Mesodermal cell (in vitro differentiated cells): Measurements from ENCODE around the gene GDA.

Experiments
- H3K27ac ChIP-seq: 2 replicates; pipeline ENCODE4 v1.7.0; 2013; ENCODE audit warnings: mild to moderate bottlenecking, low read depth, low read length, moderate library complexity; ENCODE audit not compliant: severe bottlenecking
- H3K36me3 ChIP-seq: 2 replicates; pipeline ENCODE4 v1.7.1; 2013; ENCODE audit warnings: mild to moderate bottlenecking, low read length, moderate library complexity; ENCODE audit not compliant: control insufficient read depth, insufficient read depth
- H3K4me1 ChIP-seq: one replicate; pipeline ENCODE4 v1.7.1; 2013; ENCODE audit warnings: mild to moderate bottlenecking, low read length; ENCODE audit not compliant: insufficient read depth, control insufficient read depth, poor library complexity, severe bottlenecking
- H3K4me3 ChIP-seq: 2 replicates; pipeline ENCODE4 v1.7.0; 2013; ENCODE audit warnings: low read length, control low read depth, mild to moderate bottlenecking; ENCODE audit not compliant: insufficient read depth, poor library complexity, severe bottlenecking; ENCODE audit errors: extremely low read depth
- H3K9me3 ChIP-seq: 2 replicates; pipeline ENCODE4 v1.7.1; 2013; ENCODE audit warnings: mild to moderate bottlenecking, low read length, moderate library complexity; ENCODE audit not compliant: control insufficient read depth
- WGBS, 2 experiments: methylation state at CpG; one replicate each; pipeline ENCODE4 v1.1.5; 2013; ENCODE audit warnings: missing lambda C conversion rate in 2 of 2; ENCODE audit not compliant: insufficient coverage in 2 of 2; 5-methylcytosine and 5-hydroxymethylcytosine counted together

Gene GDA

DNA sequence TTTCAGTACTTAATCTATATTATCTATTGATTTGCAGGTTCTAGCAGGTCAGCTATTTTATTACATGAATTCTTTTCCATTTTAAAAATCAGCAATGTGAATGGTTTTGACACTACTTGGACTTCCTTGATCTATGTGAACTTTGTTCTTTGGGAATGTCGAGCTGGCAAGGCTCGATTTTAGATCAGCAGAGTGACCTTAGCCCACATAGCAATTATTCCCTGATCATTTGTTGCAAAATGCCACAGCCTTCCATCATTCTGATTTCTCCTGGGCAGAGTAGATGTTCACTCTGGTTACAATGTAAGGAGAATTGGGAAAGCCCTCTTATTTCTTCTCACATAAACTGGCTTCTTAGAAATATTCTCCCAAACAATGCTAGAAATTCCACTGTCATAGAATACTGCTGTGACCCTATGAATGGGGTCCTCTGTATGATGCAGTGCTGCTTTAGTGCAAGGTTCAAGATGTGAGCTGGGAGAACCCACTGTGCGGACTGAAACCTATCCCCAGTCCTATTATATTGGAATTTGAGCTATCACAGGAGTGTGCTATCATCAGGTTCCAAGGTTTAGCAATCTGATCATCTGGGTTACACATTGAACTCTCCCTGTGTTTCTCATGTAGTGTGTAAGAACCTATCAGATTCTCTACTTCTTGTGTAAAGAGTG lies 15.7 kb upstream of the GDA start:
- WGBS, 2 experiments: 40% methylated on average over 2 of the region's 3 CpGs; no CpG with 5 or more reads in 1 of the 2 experiments
- Histone ChIP-seq H3K27ac (no peak overlapping the region), H3K36me3 (no peaks in the 10 kb centered on the region), H3K4me1 (no peaks in the 10 kb centered on the region), H3K4me3 (no peak overlapping the region), H3K9me3 (no peaks in the 10 kb centered on the region)

DNA sequence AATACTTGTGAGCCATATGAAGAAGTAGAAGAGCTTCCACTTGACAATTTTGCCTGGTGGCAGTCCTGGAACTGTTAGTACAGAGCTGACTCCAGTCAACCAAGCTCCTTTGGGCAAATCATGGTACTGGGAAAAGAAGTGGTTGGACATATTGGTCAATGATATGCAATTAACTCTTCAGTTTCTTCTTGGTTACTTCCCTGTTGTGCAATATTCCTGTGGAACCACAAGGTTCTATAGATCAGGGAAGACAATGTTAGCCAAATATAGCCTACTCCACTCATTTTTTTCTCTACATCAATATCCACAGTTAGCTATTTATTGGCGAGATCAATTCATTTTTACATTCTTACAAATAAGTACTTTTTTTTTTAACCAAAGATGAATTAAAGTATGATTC lies 14.4 kb upstream of the GDA start:
- Histone ChIP-seq H3K4me1 (no peaks in the 10 kb centered on the region), H3K4me3 (no peak overlapping the region), H3K27ac (no peak overlapping the region), H3K36me3 (no peaks in the 10 kb centered on the region), H3K9me3 (no peaks in the 10 kb centered on the region)
- WGBS, 2 experiments: no CpG with 5 or more reads among the region's 1 CpG

DNA sequence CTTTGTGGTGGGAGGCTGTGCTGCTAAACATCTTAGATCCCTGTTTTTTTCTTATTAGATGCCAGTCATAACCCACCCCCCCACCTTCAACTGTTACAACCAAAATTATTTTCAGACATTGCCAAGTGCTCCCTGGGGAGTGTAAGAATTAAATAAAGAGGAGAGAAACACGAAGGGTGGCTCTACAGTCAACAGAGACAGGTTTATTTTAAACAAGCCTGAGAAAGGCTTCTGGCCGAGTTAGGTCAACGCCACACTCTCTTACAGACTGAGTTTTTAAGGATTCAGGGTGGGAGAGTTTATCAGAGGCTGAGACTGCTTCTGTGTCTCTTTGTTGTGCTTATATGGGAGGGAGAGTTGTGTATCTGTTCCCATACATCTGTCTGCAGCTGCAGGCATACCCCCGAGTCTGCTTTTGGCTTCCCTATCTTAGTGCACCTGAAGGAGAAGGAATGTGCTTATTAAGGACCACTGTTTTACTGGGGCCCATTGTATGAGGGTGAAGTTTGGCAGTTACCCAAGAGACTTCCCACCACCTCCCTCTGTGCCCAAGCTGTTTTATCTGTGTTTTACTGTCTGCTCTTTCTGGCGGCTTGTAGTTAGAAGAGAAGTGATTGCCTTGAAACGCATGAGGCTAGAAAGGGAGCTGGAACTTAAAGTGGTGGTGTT lies 11.4 kb upstream of the GDA start:
- Histone ChIP-seq H3K36me3 (no peaks in the 10 kb centered on the region), H3K9me3 (no peaks in the 10 kb centered on the region), H3K4me1 (no peaks in the 10 kb centered on the region), H3K4me3 (no peak overlapping the region), H3K27ac (no peak overlapping the region)
- 60 to 90% methylated on average over 1 to 4 of the region's 6 CpGs for WGBS, 2 experiments

DNA sequence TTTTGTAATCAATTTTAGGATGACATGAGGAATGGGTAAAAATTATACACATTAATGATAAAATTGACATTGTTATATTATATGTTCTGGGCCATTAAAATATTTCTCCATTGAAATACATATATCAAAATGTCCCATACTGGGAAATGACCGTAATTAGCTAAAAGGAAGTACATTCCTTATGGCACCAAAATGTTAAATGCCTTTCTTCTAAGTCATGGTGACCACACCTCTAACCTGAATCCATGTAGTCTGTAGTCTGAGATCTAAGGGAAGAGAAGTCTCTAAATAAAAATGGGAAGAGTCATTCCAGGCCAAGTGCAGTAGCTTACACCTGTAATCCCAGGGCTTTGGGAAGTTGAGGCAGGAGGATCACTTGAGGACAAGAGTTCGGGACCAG lies 10.0 kb upstream of the GDA start:
- no CpG with 5 or more reads among the region's 2 CpGs for WGBS, 2 experiments
- Histone ChIP-seq H3K36me3 (no peaks in the 10 kb centered on the region), H3K9me3 (no peaks in the 10 kb centered on the region), H3K4me3 (no peak overlapping the region), H3K27ac (no peak overlapping the region), H3K4me1 (no peaks in the 10 kb centered on the region)

DNA sequence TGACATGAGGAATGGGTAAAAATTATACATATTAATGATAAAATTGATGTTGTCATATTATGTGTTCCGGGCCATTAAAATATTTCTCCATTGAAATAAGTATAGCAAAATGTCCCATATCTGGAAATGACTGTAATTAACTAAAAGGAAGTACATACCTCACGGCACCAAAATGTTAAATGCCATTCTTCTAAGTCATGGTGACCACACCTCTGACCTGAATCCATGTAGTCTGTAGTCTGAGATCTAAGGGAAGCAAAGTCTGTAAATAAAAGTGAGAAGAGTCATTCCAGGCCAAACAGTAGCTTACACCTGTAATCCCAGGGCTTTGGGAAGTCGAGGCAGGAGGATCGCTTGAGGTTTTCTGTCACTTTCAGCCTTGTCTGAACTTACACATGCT lies 8.7 kb upstream of the GDA start:
- Histone ChIP-seq H3K9me3 (no peaks in the 10 kb centered on the region), H3K4me3 (no peak overlapping the region), H3K27ac (no peak overlapping the region), H3K4me1 (no peaks in the 10 kb centered on the region), H3K36me3 (no peaks in the 10 kb centered on the region)
- 80% methylated on average over 1 of the region's 4 CpGs; no CpG with 5 or more reads in 1 of the 2 experiments for WGBS, 2 experiments

DNA sequence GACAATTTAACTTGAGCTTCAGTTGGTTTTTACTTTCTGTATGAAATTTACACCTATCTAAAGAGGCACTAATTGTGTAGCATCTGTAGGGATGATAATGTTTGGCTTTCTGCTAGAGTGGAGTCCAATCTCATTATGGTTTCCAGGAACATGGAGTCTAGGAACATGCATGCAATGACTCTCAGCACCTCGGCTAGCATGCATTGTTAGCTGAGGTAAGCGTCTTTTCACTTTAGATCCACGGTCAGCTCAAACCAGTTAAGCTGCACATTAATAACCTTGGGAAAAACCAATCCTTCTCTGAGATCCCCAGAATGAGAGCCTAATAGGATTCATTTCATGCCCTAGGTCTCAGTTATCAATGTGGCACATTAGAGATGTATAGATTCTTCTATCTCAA lies 7.8 kb upstream of the GDA start:
- Histone ChIP-seq H3K36me3 (no peaks in the 10 kb centered on the region), H3K4me3 (no peak overlapping the region), H3K27ac (no peak overlapping the region), H3K9me3 (no peaks in the 10 kb centered on the region), H3K4me1 (no peaks in the 10 kb centered on the region)
- 84 to 93% methylated on average over 3 of the region's 3 CpGs for WGBS, 2 experiments

DNA sequence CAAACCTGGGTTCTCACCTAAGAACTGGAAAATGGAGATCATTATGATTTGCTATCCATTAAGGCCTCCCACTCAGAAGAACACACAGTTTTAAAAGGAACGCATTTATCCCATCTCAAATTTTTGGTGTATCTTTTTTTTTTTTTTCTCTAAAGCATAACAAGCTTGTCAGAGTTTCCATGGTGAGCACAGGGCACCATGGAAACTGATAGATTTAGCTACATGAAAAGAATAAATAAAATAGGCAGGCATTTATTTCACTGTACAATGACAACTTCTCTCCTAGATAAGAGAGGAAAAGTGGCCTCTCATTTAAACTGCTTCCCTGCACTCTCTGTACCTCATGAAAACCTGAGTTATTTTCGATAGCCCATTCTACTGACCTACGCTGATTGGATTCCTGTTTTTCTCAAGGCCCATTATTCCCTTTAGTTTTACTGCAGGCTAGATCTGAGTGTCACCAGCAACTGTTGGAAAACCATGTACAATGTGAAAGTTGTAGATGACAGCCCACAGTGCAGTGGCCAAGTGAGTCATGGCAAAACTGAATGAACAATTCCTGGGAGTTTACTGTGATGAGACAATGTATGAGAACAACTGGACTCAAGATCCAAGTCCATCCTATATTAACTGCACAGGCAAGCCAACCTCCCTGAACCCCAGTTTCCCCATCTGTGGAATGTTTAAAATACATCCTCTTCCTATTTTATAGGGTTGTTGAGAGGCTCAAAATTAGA lies 4.3 kb upstream of the GDA start:
- 100% methylated on average over 1 to 2 of the region's 3 CpGs for WGBS, 2 experiments
- no peak overlapping the region for H3K27ac ChIP-seq
- H3K4me3 ChIP-seq: no peak overlapping the region
- no peaks in the 10 kb centered on the region for H3K9me3 ChIP-seq
- peaks cover 6% of the 10 kb centered on the region for H3K4me1 ChIP-seq
- no peaks in the 10 kb centered on the region for H3K36me3 ChIP-seq

DNA sequence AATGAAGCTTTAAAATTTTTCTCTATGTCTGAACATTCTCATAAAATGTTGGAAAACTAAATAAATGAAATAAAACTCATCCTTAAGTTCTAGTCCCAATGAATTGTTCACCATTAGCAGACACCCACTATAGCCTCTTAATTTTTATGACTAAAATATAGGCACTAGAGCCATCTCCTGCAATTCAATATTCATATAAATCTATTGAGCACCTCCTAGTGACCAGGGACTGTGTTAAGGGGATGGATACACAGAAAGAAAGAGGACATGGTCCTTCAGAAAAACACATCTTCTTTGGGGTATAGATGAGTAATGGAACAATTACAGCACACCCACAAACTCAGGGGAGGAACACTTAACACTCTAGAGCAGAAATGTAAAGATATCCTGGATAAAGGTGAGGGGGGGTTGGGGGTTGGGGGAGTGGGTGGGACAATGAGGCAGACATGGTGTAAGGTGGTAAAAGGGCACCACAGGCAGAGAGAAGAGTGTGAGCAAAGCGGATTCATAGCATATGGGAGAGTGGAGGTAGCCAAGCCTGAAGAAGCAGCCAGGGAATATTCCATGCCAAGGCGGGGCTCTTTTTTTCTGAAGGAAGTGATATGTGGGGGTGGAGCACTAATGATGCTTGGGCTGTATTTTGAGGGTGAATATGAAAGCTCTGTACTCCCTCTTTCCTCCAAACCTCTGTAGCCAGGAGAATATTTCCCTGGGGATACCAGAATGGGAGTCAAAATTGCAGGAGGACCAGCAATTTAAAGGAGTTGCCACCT lies 3.3 kb upstream of the GDA start:
- no peaks in the 10 kb centered on the region for H3K36me3 ChIP-seq
- no peaks in the 10 kb centered on the region for H3K9me3 ChIP-seq
- peaks cover 6% of the 10 kb centered on the region for H3K4me1 ChIP-seq
- WGBS, 2 experiments: 100% methylated on average over 1 to 2 of the region's 2 CpGs
- H3K4me3 ChIP-seq: no peak overlapping the region
- no peak overlapping the region for H3K27ac ChIP-seq

DNA sequence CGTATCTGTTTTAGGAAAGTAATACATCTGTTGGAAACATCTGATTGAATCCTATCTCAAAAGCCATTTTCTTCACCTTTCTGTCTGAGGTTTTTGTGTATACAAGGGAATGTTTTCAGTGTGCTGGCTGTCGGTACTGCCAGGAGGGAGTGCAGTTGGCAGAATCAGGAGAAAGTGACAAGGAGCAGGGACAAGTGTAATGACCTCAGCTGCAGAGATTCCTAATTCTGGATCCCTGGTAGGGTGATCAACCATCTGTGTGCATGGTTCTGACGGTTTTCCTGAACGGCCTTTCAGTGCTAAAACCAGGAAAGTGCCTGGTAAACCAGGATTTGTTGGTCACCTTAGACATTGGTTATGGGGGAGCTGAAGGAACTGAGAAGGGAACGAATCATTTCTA lies 1.6 kb upstream of the GDA start:
- Histone ChIP-seq H3K4me3 (no peak overlapping the region), H3K27ac (no peak overlapping the region), H3K4me1 (peaks cover 6% of the 10 kb centered on the region), H3K36me3 (no peaks in the 10 kb centered on the region), H3K9me3 (no peaks in the 10 kb centered on the region)
- WGBS, 2 experiments: 78 to 87% methylated on average over 3 of the region's 5 CpGs

DNA sequence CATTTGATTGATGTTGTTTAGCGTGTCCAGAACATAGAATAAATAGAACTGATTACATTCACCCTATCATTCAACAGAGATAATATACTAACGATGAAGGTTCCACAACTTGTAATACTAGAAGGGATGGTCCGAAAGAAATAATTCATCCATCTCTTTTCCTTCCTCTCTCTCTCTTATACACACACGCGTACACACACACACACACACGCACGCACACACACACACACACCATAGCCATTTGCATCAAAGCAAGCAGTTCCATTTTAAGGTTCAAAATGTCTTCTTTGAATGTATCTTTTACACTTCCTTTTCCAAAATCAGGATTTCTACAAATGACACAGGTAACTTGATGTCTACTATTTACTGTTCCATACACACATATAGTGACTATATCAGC lies 887 bp downstream of the GDA start:
- H3K27ac ChIP-seq: no peak overlapping the region
- 94 to 100% methylated on average over 1 to 4 of the region's 7 CpGs for WGBS, 2 experiments
- H3K9me3 ChIP-seq: no peaks in the 10 kb centered on the region
- H3K4me3 ChIP-seq: no peak overlapping the region
- H3K36me3 ChIP-seq: no peaks in the 10 kb centered on the region
- peaks cover 6% of the 10 kb centered on the region for H3K4me1 ChIP-seq
